ENCODE measurements around the gene ABTB1. TPM values are rescaled to one million over a fixed set of nuclear protein-coding genes. Genes with fewer than 3 reads are reported as not detected.

ABTB1 gene
- total and polyA plus RNA-seq, 7 donors: 18.0 to 75.3 (median 36.5) TPM

GRCh38 chr3:127661600-127661999 lies 11.2 kb upstream of the ABTB1 start:
- TF ChIP-seq POLR2AphosphoS5 (IDR thresholded peaks at IDR 0.05) (no peak), CTCF (IDR thresholded peaks at IDR 0.05) (no peak), EP300 (IDR thresholded peaks at IDR 0.05) (no peak), POLR2A (IDR thresholded peaks at IDR 0.05) (no peak)
- no peak for DNase-seq

GRCh38 chr3:127662001-127662469 lies 10.7 kb upstream of the ABTB1 start:
- H3K27ac ChIP-seq: no peak overlapping the region
- DNase-seq: no peak
- H3K4me1 ChIP-seq: no peaks in the 10 kb centered on the region
- no peaks in the 10 kb centered on the region for H3K36me3 ChIP-seq
- TF ChIP-seq EP300 (IDR thresholded peaks at IDR 0.05) (no peak), POLR2A (IDR thresholded peaks at IDR 0.05) (no peak), CTCF (IDR thresholded peaks at IDR 0.05) (no peak), POLR2AphosphoS5 (IDR thresholded peaks at IDR 0.05) (no peak)
- no peaks in the 10 kb centered on the region for H3K9me3 ChIP-seq
- 94% methylated on average over 11 of the region's 11 CpGs for WGBS, 2 donors
- intact Hi-C loops (cut with DNase I): no loop called here
- no peak overlapping the region for H3K4me3 ChIP-seq
- H3K27me3 ChIP-seq: no peaks in the 10 kb centered on the region

More at GRCh38 chr3:127661600-127661999, 11.2 kb upstream of the ABTB1 start:
- intact Hi-C loops (cut with DNase I): no loop called here
- H3K36me3 ChIP-seq: no peaks in the 10 kb centered on the region
- no peaks in the 10 kb centered on the region for H3K27me3 ChIP-seq
- no peak overlapping the region for H3K4me3 ChIP-seq
- H3K9me3 ChIP-seq: no peaks in the 10 kb centered on the region
- no peaks in the 10 kb centered on the region for H3K4me1 ChIP-seq
- WGBS, 2 donors: 97% methylated on average over 5 of the region's 5 CpGs
- no peak overlapping the region for H3K27ac ChIP-seq

- Histone ChIP-seq H3K27me3 (no peaks in the 10 kb centered on the region), H3K27ac (no peak overlapping the region), H3K4me1 (no peaks in the 10 kb centered on the region), H3K36me3 (no peaks in the 10 kb centered on the region), H3K4me3 (no peak overlapping the region), H3K9me3 (no peaks in the 10 kb centered on the region)
- TF ChIP-seq EP300 (IDR thresholded peaks at IDR 0.05) (no peak), CTCF (IDR thresholded peaks at IDR 0.05) (no peak), POLR2AphosphoS5 (IDR thresholded peaks at IDR 0.05) (no peak), POLR2A (IDR thresholded peaks at IDR 0.05) (no peak)
- intact Hi-C loops (cut with DNase I): no loop called here
- DNase-seq: peak; percentile 2
- WGBS, 2 donors: 90 to 93% methylated on average over 5 of the region's 5 CpGs
Observed at GRCh38 chr3:127663151-127663550, 9.6 kb upstream of the ABTB1 start.

DNA sequence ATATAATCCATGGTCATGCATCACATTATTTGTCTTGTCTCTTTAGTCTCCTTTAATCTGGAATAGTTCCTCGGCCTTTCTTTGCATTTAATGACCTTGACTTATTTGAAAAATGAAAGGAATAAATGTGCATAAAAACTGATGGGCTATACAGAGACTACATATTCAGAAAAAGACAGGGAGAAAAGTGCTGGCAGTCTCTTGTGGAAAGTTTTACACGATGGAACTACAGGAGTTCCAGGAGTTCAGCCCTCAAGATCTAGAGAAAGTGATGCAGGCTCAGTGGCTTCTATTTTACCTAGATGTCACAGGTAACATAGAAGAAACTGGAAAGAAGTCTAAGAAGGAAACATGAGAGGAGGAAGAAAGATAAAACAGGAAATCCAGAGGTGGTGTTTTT lies 7.6 kb upstream of the ABTB1 start:
- no peaks in the 10 kb centered on the region for H3K9me3 ChIP-seq
- H3K4me1 ChIP-seq: no peaks in the 10 kb centered on the region
- H3K27ac ChIP-seq: no peak overlapping the region
- intact Hi-C loops (cut with DNase I): no loop called here
- 88 to 91% methylated on average over 2 of the region's 2 CpGs for WGBS, 2 donors
- H3K27me3 ChIP-seq: no peaks in the 10 kb centered on the region
- no peaks in the 10 kb centered on the region for H3K36me3 ChIP-seq
- H3K4me3 ChIP-seq: no peak overlapping the region
- no peak for DNase-seq
- no peak for TF ChIP-seq EP300 (IDR thresholded peaks at IDR 0.05)
- TF ChIP-seq POLR2AphosphoS5 (IDR thresholded peaks at IDR 0.05): no peak
- no peak for TF ChIP-seq CTCF (IDR thresholded peaks at IDR 0.05)
- no peak for TF ChIP-seq POLR2A (IDR thresholded peaks at IDR 0.05)

GRCh38 chr3:127665586-127665985 lies 7.2 kb upstream of the ABTB1 start:
- DNase-seq: no peak
- Histone ChIP-seq H3K27ac (no peak overlapping the region), H3K27me3 (no peaks in the 10 kb centered on the region), H3K4me3 (no peak overlapping the region), H3K4me1 (no peaks in the 10 kb centered on the region), H3K36me3 (no peaks in the 10 kb centered on the region), H3K9me3 (no peaks in the 10 kb centered on the region)
- intact Hi-C loops (cut with DNase I): no loop called here
- TF ChIP-seq POLR2A (IDR thresholded peaks at IDR 0.05) (no peak), POLR2AphosphoS5 (IDR thresholded peaks at IDR 0.05) (no peak), EP300 (IDR thresholded peaks at IDR 0.05) (no peak), CTCF (IDR thresholded peaks at IDR 0.05) (no peak)
- WGBS, 2 donors: 96 to 98% methylated on average over 3 of the region's 3 CpGs

Measured in sigmoid colon (tissue), 7 donors.